IMR-90 (cell line): ENCODE results near the gene SCYGR2.

Source experiments
- CEBPB ChIP-seq: IDR thresholded peaks from 2 replicates; pipeline ENCODE4 v1.6.1; 2012; ENCODE audit warnings: low read depth, low read length, improper control_type of control experiment
- CHD1 ChIP-seq: IDR thresholded peaks from 2 replicates; pipeline ENCODE4 v1.6.1; 2012; ENCODE audit warnings: low read depth, low read length, improper control_type of control experiment
- FOS ChIP-seq: fragments of 150-350 bp; IDR thresholded peaks from 2 replicates; pipeline ENCODE4 v1.6.1; 2016; ENCODE audit warnings: low read depth, low read length
- MAFK ChIP-seq: IDR thresholded peaks from 2 replicates; pipeline ENCODE4 v1.6.1; 2012; ENCODE audit warnings: low read depth, low read length, improper control_type of control experiment
- MXI1 ChIP-seq: IDR thresholded peaks from 2 replicates; pipeline ENCODE4 v1.6.1; 2012; ENCODE audit warnings: low read depth, mild to moderate bottlenecking, low read length, moderate library complexity, borderline replicate concordance
- NFE2L2 ChIP-seq: fragments of 150-350 bp; IDR thresholded peaks from 2 replicates; pipeline ENCODE4 v1.6.1; 2016; ENCODE audit warnings: low read depth, mild to moderate bottlenecking, low read length
- POLR2A ChIP-seq: IDR thresholded peaks from 2 replicates; pipeline ENCODE4 v1.6.1; 2012; ENCODE audit warnings: mild to moderate bottlenecking, low read depth, low read length
- RAD21 ChIP-seq: IDR thresholded peaks from 2 replicates; pipeline ENCODE4 v1.6.1; 2012; ENCODE audit warnings: low read length, improper control_type of control experiment
- RFX5 ChIP-seq: IDR thresholded peaks from 2 replicates; pipeline ENCODE4 v1.8.0; 2012; ENCODE audit warnings: low read depth, mild to moderate bottlenecking, low read length, moderate library complexity
- SMC3 ChIP-seq: fragments of 150-350 bp; IDR thresholded peaks from 2 replicates; pipeline ENCODE4 v1.6.1; 2016; ENCODE audit warnings: low read depth, mild to moderate bottlenecking, antibody characterized with exemption, low read length, moderate library complexity
- USF2 ChIP-seq: fragments of 150-350 bp; IDR thresholded peaks from 2 replicates; pipeline ENCODE4 v1.6.1; 2017; ENCODE audit warnings: mild to moderate bottlenecking, antibody characterized with exemption, low read length, low read depth
- TF ChIP-seq, protein P1 (sequence below): conservative IDR thresholded peaks from 2 replicates; pipeline ENCODE4 v1.5.1; 2012; ENCODE audit warnings: mild to moderate bottlenecking, low read depth, low read length, improper control_type of control experiment

DNA sequence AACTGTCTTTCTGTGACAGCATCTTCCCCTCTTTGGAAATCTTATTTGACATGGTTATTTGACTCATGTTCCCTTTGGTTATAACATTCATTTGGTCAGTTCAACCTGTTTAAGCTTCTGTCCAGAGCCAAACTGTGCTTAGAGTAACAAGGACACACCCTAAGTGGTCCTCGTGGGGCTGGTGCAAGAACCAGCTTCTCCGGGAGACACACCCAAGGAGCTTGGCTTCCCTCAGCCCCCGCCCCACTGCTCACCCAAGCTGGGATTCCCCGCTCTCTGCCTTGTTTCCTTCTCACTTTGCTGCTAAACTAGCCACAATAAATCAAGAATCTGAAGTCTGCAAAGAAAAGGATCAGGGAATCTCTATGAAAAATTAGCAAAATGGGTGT, 14.6 kb downstream of the SCYGR2 start:
- no peak for TF ChIP-seq MXI1
- TF ChIP-seq, protein P1, sequence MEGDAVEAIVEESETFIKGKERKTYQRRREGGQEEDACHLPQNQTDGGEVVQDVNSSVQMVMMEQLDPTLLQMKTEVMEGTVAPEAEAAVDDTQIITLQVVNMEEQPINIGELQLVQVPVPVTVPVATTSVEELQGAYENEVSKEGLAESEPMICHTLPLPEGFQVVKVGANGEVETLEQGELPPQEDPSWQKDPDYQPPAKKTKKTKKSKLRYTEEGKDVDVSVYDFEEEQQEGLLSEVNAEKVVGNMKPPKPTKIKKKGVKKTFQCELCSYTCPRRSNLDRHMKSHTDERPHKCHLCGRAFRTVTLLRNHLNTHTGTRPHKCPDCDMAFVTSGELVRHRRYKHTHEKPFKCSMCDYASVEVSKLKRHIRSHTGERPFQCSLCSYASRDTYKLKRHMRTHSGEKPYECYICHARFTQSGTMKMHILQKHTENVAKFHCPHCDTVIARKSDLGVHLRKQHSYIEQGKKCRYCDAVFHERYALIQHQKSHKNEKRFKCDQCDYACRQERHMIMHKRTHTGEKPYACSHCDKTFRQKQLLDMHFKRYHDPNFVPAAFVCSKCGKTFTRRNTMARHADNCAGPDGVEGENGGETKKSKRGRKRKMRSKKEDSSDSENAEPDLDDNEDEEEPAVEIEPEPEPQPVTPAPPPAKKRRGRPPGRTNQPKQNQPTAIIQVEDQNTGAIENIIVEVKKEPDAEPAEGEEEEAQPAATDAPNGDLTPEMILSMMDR = no peak
- no peak for TF ChIP-seq POLR2A
- no peak for TF ChIP-seq USF2
- no peak for TF ChIP-seq MAFK
- TF ChIP-seq CEBPB = no peak
- no peak for TF ChIP-seq RAD21
- no peak for TF ChIP-seq RFX5
- no peak for TF ChIP-seq FOS
- TF ChIP-seq CHD1 = no peak
- no peak for TF ChIP-seq NFE2L2
- TF ChIP-seq SMC3 = no peak
